ENCODE measurements around the gene ADIRF. TPM values are rescaled to one million over a fixed set of nuclear protein-coding genes. Genes with fewer than 3 reads are reported as not detected.

Gene ADIRF
- polyA plus RNA-seq, 1 donor, result 11.4 TPM

GRCh38 chr10:86955501-86956194 lies 12.6 kb upstream of the ADIRF start:
- no peak for DNase-seq
- no peaks in the 10 kb centered on the region for H3K36me3 ChIP-seq (ENCODE audit: control insufficient read depth, insufficient read depth, low read length)
- WGBS (ENCODE audit: insufficient coverage, low lambda C conversion rate), result no CpG with 5 or more reads among the region's 16 CpGs
- H3K4me1 ChIP-seq (ENCODE audit: control insufficient read depth, insufficient read depth, low read length), result peaks cover 12% of the 10 kb centered on the region
- no peak overlapping the region for H3K4me3 ChIP-seq (ENCODE audit: low read length)
- no peak overlapping the region for H3K27ac ChIP-seq (ENCODE audit: low read length)
- peaks cover 14% of the 10 kb centered on the region for H3K9me3 ChIP-seq (ENCODE audit: control insufficient read depth, low read depth, low read length)
- H3K27me3 ChIP-seq (ENCODE audit: control insufficient read depth, insufficient read depth, low read length), result no peaks in the 10 kb centered on the region

DNA sequence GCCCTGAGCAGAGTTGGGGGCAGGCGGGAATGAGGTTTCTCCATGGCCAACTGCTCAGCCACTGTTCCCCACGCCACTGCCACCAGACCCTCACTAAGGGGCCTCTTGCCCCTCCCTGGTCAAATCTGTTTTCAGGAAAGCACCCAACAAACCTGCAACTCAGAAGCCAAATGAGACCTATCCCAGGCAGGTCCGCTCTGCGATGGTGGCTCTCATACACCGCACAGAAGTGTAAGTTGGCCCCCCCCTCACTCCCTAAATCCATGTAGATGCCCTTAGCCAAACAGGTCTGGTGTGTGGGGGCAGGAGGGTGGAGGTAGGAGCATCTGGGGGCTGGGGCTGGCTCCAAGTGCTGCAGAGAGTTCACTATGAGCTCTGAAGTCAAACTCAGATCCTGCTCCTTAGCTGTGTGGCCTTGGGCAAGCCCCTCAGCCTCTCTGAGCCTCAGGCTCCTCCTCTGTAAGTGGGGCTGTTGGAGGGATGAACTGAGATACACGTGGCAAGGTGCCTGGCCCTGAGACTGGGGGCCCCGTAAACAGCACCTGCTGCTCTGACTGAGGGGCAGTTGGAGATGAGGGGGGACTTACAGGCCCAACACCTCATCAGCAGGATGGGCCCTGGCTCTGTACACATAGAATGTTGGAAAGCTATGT lies 12.0 kb upstream of the ADIRF start:
- Histone ChIP-seq H3K9me3 (ENCODE audit: control insufficient read depth, low read depth, low read length) (peaks cover 14% of the 10 kb centered on the region), H3K36me3 (ENCODE audit: control insufficient read depth, insufficient read depth, low read length) (no peaks in the 10 kb centered on the region), H3K4me3 (ENCODE audit: low read length) (no peak overlapping the region), H3K4me1 (ENCODE audit: control insufficient read depth, insufficient read depth, low read length) (peaks cover 12% of the 10 kb centered on the region), H3K27ac (ENCODE audit: low read length) (no peak overlapping the region), H3K27me3 (ENCODE audit: control insufficient read depth, insufficient read depth, low read length) (no peaks in the 10 kb centered on the region)
- DNase-seq, result no peak
- WGBS (ENCODE audit: insufficient coverage, low lambda C conversion rate), result no CpG with 5 or more reads among the region's 7 CpGs

DNA sequence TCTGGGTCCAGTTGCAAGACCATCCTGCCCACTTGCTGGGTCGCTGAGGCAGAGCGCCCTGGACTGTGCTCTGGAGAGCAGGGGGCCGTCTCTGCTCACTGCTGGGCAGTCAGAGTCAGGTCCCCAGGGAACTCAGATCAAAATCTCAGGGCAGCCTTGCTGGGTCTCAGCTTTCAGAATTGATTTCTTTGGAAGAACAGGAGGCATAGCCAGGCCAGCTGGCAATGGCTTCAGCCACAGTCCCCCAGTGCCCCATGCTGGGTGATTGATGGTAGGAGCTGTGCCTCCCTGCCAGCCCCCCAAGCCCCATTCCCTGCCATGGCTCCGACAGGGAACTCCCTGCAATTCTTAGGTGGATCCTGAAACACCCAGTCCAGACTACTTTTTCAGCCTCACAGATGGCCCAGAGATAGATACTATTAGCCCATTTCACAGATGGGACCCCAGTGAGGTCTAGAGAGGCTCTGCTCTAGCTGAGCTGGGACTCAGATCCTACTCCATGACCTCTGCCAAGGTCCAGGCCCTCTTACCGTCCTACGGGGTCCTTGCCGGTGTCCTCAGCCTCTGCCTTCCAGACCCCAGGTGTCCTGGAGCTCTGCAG lies 11.3 kb upstream of the ADIRF start:
- H3K36me3 ChIP-seq (ENCODE audit: control insufficient read depth, insufficient read depth, low read length), result no peaks in the 10 kb centered on the region
- no peak overlapping the region for H3K27ac ChIP-seq (ENCODE audit: low read length)
- WGBS (ENCODE audit: insufficient coverage, low lambda C conversion rate), result no CpG with 5 or more reads among the region's 7 CpGs
- H3K27me3 ChIP-seq (ENCODE audit: control insufficient read depth, insufficient read depth, low read length), result no peaks in the 10 kb centered on the region
- DNase-seq, result no peak
- H3K4me3 ChIP-seq (ENCODE audit: low read length), result peak overlapping the region; percentile 16
- peaks cover 12% of the 10 kb centered on the region for H3K4me1 ChIP-seq (ENCODE audit: control insufficient read depth, insufficient read depth, low read length)
- H3K9me3 ChIP-seq (ENCODE audit: control insufficient read depth, low read depth, low read length), result peaks cover 11% of the 10 kb centered on the region

GRCh38 chr10:86957471-86958115 lies 10.7 kb upstream of the ADIRF start, which contains the start of gene MMRN2:
MMRN2 (minus strand) TSS chr10:86957615; CDS start chr10:86957541, 74 bp downstream.
- Histone ChIP-seq H3K9me3 (ENCODE audit: control insufficient read depth, low read depth, low read length) (peaks cover 7% of the 10 kb centered on the region), H3K4me3 (ENCODE audit: low read length) (peak within 1 kb of the TSS; percentile 16), H3K27ac (ENCODE audit: low read length) (no peak within 1 kb of the TSS), H3K36me3 (ENCODE audit: control insufficient read depth, insufficient read depth, low read length) (no peaks in the 10 kb centered on the region), H3K4me1 (ENCODE audit: control insufficient read depth, insufficient read depth, low read length) (peaks cover 12% of the 10 kb centered on the region), H3K27me3 (ENCODE audit: control insufficient read depth, insufficient read depth, low read length) (no peaks in the 10 kb centered on the region)
- no CpG with 5 or more reads among the region's 9 CpGs for WGBS (ENCODE audit: insufficient coverage, low lambda C conversion rate)
- DNase-seq, result no peak

DNA sequence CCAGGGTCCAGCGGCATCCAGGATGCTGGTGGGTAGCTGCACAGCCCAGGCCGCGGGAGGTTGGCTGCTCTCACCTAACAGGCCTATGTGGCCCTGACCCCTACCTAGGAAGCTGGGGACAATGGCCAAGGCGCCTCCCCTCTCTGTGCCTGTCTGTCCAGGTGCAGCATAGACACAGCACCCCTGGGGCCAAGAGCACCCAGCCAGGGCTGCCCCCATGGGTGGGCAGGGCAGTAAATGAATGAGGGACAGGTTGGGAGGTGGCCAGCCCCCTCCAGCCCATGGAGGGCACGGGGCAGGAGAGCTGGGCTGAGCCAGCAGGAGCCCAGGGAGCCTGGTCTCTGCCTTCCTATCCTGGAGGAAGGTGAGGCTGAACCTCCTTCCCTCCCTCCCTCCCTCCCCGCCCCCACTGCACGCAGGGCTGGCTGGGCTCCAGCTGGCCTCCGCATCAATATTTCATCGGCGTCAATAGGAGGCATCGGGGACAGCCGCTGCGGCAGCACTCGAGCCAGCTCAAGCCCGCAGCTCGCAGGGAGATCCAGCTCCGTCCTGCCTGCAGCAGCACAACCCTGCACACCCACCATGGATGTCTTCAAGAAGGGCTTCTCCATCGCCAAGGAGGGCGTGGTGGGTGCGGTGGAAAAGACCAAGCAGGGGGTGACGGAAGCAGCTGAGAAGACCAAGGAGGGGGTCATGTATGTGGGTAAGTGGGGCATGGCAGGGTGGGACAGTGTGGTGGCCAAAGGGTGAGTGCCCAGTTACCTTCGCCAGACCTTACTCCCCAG lies 10.0 kb upstream of the ADIRF start, which contains the start of gene SNCG:
SNCG (plus strand) TSS at position 484 of the 785 bp plus-strand sequence; CDS start at position 583, 99 bp downstream.
- Histone ChIP-seq H3K9me3 (ENCODE audit: control insufficient read depth, low read depth, low read length) (peaks cover 7% of the 10 kb centered on the region), H3K27ac (ENCODE audit: low read length) (no peak within 1 kb of the TSS), H3K4me1 (ENCODE audit: control insufficient read depth, insufficient read depth, low read length) (peaks cover 12% of the 10 kb centered on the region), H3K27me3 (ENCODE audit: control insufficient read depth, insufficient read depth, low read length) (no peaks in the 10 kb centered on the region), H3K4me3 (ENCODE audit: low read length) (no peak within 1 kb of the TSS), H3K36me3 (ENCODE audit: control insufficient read depth, insufficient read depth, low read length) (no peaks in the 10 kb centered on the region)
- DNase-seq, result no peak
- no CpG with 5 or more reads among the region's 22 CpGs for WGBS (ENCODE audit: insufficient coverage, low lambda C conversion rate)

GRCh38 chr10:86958901-86959736 lies 9.2 kb upstream of the ADIRF start:
- H3K4me1 ChIP-seq (ENCODE audit: control insufficient read depth, insufficient read depth, low read length), result peaks cover 12% of the 10 kb centered on the region
- WGBS (ENCODE audit: insufficient coverage, low lambda C conversion rate), result no CpG with 5 or more reads among the region's 16 CpGs
- no peaks in the 10 kb centered on the region for H3K36me3 ChIP-seq (ENCODE audit: control insufficient read depth, insufficient read depth, low read length)
- H3K4me3 ChIP-seq (ENCODE audit: low read length), result no peak overlapping the region
- peaks cover 3% of the 10 kb centered on the region for H3K9me3 ChIP-seq (ENCODE audit: control insufficient read depth, low read depth, low read length)
- H3K27me3 ChIP-seq (ENCODE audit: control insufficient read depth, insufficient read depth, low read length), result no peaks in the 10 kb centered on the region
- no peak for DNase-seq
- no peak overlapping the region for H3K27ac ChIP-seq (ENCODE audit: low read length)

DNA sequence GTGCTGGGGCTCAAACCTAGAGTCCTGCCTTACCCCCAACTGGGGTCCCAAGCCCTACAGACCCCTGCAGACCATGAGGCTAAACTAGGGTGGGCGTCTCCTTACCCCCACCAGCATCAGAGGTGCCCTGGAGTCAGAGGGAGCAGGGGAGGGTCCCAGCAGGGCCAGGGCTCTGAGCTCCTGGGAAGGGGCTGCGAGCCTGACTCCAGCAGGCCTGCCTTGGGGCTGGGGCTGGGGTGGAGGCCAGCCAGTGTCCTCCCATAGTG lies 8.6 kb upstream of the ADIRF start:
- Histone ChIP-seq H3K27ac (ENCODE audit: low read length) (no peak overlapping the region), H3K4me3 (ENCODE audit: low read length) (no peak overlapping the region), H3K27me3 (ENCODE audit: control insufficient read depth, insufficient read depth, low read length) (no peaks in the 10 kb centered on the region), H3K4me1 (ENCODE audit: control insufficient read depth, insufficient read depth, low read length) (peaks cover 10% of the 10 kb centered on the region), H3K36me3 (ENCODE audit: control insufficient read depth, insufficient read depth, low read length) (no peaks in the 10 kb centered on the region), H3K9me3 (ENCODE audit: control insufficient read depth, low read depth, low read length) (no peaks in the 10 kb centered on the region)
- WGBS (ENCODE audit: insufficient coverage, low lambda C conversion rate), result no CpG with 5 or more reads among the region's 2 CpGs
- DNase-seq, result no peak

DNA sequence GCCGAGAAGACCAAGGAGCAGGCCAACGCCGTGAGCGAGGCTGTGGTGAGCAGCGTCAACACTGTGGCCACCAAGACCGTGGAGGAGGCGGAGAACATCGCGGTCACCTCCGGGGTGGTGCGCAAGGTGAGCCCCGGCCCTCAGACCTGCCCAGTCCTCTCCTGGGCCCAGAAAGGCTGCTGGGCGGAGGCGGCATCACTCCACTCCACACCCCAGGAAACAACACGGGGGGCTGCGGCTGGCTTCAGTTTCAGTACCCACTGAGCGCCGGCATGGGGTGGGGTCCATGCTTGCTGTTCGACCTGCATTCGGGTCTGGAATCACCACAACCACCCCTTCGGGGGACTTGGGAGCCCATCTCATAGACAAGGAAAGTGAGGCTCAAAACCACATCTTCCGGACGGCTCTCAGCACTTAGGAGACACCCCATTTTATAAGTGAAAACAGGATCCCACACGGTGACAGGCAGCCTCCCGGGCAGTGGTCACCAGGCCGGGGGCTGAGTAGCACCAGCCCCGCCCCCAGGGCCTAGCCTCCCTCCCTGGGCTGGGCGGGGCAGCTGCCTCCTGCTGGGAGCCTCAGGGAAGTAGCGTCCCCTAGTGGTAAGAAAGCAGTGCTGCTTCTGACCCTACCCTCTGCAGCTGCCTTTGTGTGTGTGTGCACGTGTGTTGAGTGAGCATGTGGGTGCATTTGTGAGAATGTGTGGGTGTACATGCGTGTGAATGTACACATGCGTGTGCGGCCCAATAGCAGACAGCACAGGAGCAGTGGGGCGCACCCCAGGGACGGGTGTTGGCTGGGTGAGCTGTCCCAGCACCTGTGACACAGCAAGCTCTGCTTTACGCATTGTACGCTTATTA lies 8.0 kb upstream of the ADIRF start:
- H3K27me3 ChIP-seq (ENCODE audit: control insufficient read depth, insufficient read depth, low read length), result no peaks in the 10 kb centered on the region
- no peaks in the 10 kb centered on the region for H3K36me3 ChIP-seq (ENCODE audit: control insufficient read depth, insufficient read depth, low read length)
- H3K4me3 ChIP-seq (ENCODE audit: low read length), result no peak overlapping the region
- peaks cover 7% of the 10 kb centered on the region for H3K4me1 ChIP-seq (ENCODE audit: control insufficient read depth, insufficient read depth, low read length)
- DNase-seq, result peak in 1 of 2 donors; percentile 48
- no peak overlapping the region for H3K27ac ChIP-seq (ENCODE audit: low read length)
- no CpG with 5 or more reads among the region's 37 CpGs for WGBS (ENCODE audit: insufficient coverage, low lambda C conversion rate)
- no peaks in the 10 kb centered on the region for H3K9me3 ChIP-seq (ENCODE audit: control insufficient read depth, low read depth, low read length)

DNA sequence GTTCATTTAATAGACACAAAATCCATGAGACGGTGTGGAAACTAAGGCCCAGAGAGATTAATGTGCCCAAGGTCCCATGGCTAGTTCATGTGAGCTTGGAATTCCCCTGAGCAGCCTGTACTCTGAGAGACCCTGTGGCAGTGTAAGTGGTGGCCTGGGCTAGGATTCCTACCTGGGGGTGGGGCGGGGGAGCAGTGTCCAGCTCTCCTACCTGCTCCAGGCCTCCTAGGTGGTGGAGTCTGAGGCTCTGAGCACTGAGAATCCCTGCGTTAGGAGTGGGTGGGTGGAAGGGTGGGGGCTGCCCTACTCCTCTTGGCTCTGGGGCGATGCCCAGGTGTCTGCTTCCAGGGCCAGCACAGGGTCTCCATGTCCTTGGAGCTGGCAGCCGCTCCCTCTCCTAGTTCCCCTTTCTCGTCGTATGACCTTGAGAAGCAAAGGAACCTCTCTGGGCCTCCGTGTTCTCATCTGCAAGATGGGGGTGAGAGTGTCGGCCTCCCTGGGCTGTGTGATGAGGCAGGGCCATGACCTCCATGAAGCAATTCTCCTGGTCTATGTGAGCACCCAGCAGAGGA lies 7.3 kb upstream of the ADIRF start:
- H3K4me1 ChIP-seq (ENCODE audit: control insufficient read depth, insufficient read depth, low read length), result peaks cover 7% of the 10 kb centered on the region
- H3K9me3 ChIP-seq (ENCODE audit: control insufficient read depth, low read depth, low read length), result no peaks in the 10 kb centered on the region
- no peaks in the 10 kb centered on the region for H3K36me3 ChIP-seq (ENCODE audit: control insufficient read depth, insufficient read depth, low read length)
- no CpG with 5 or more reads among the region's 9 CpGs for WGBS (ENCODE audit: insufficient coverage, low lambda C conversion rate)
- H3K27me3 ChIP-seq (ENCODE audit: control insufficient read depth, insufficient read depth, low read length), result no peaks in the 10 kb centered on the region
- H3K27ac ChIP-seq (ENCODE audit: low read length), result no peak overlapping the region
- DNase-seq, result no peak
- H3K4me3 ChIP-seq (ENCODE audit: low read length), result no peak overlapping the region
